H1 (cell line): ENCODE results near the gene NR1H2. TPM values are rescaled to one million over a fixed set of nuclear protein-coding genes. Genes with fewer than 3 reads are reported as not detected.
A peak's percentile ranks its signal among the peaks of the same experiment; 100 is the strongest.

Experiments used
- ATF3 ChIP-seq: IDR thresholded peaks from 2 replicates; pipeline ENCODE4 v1.6.1; 2011; ENCODE audit warnings: low read depth, mild to moderate bottlenecking, low read length; ENCODE audit not compliant: insufficient read depth
- CBX5 ChIP-seq: fragments of 300-800, 300-1000 bp; sonication (generic); IDR thresholded peaks from 2 replicates; pipeline ENCODE4 v1.7.1; 2016; ENCODE audit warnings: antibody characterized with exemption, low read length, low read depth
- CBX8 ChIP-seq: fragments of 300-800, 300-1000 bp; sonication (generic); IDR thresholded peaks from 2 replicates; pipeline ENCODE4 v1.7.1; 2016; ENCODE audit warnings: low read depth, low read length, borderline replicate concordance
- EGR1 ChIP-seq: IDR thresholded peaks from 2 replicates; pipeline ENCODE4 v1.6.1; 2011; ENCODE audit warnings: low read depth, low read length, borderline replicate concordance
- EP300 ChIP-seq, 2 experiments: IDR thresholded peaks; 1 replicate in 1 of 2; 2 replicates in 1 of 2; pipeline ENCODE4 v1.6.1; 2011 to 2012; ENCODE audit warnings: low read depth in 2 of 2, low read length in 2 of 2, mild to moderate bottlenecking in 2 of 2, borderline replicate concordance in 1 of 2, inconsistent platforms in 1 of 2, moderate library complexity in 1 of 2
- EZH2 ChIP-seq: fragments of 200-600 bp; sonication (generic); IDR thresholded peaks from 2 replicates; pipeline ENCODE4 v1.7.1; 2012; ENCODE audit warnings: low read depth, mild to moderate bottlenecking, moderate library complexity, low read length, inconsistent platforms; ENCODE audit not compliant: severe bottlenecking
- GTF2F1 ChIP-seq: IDR thresholded peaks from 2 replicates; pipeline ENCODE4 v1.6.1; 2012; ENCODE audit warnings: low read depth, low read length, improper control_type of control experiment, borderline replicate concordance
- HDAC6 ChIP-seq: IDR thresholded peaks from one replicate; pipeline ENCODE4 v1.7.1; 2012; ENCODE audit warnings: low read depth, mild to moderate bottlenecking, inconsistent platforms, low read length, moderate library complexity
- NANOG ChIP-seq: IDR thresholded peaks from 2 replicates; pipeline ENCODE4 v1.6.1; 2011; ENCODE audit warnings: low read length, low read depth, mild to moderate bottlenecking, inconsistent platforms; ENCODE audit not compliant: insufficient read depth, poor library complexity, severe bottlenecking
- PHF8 ChIP-seq: fragments of 200-600 bp; sonication (generic); conservative IDR thresholded peaks from 2 replicates; pipeline ENCODE4 v1.7.1; 2012; ENCODE audit warnings: low read depth, mild to moderate bottlenecking, inconsistent platforms, low read length, moderate library complexity
- SIN3A ChIP-seq, 2 experiments: IDR thresholded peaks in 1 of 2; conservative IDR thresholded peaks in 1 of 2; 2 replicates each; pipeline ENCODE4 v1.6.1; 2011 to 2012; ENCODE audit warnings: low read length in 2 of 2, improper control_type of control experiment in 1 of 2, low read depth in 1 of 2, mild to moderate bottlenecking in 1 of 2
- SIRT6 ChIP-seq: IDR thresholded peaks from one replicate; pipeline ENCODE4 v1.7.1; 2012; ENCODE audit warnings: low read length, inconsistent platforms
- SP1 ChIP-seq: IDR thresholded peaks from 2 replicates; pipeline ENCODE4 v1.6.1; 2011; ENCODE audit warnings: low read depth, low read length
- SP4 ChIP-seq: IDR thresholded peaks from 2 replicates; pipeline ENCODE4 v1.6.1; 2012; ENCODE audit warnings: low read length, inconsistent platforms
- SUZ12 ChIP-seq: fragments of 200-600 bp; sonication (generic); IDR thresholded peaks from 2 replicates; pipeline ENCODE4 v1.6.1; 2012; ENCODE audit warnings: mild to moderate bottlenecking, inconsistent platforms, low read length, moderate library complexity, mixed read lengths
- TAF1 ChIP-seq: IDR thresholded peaks from 2 replicates; pipeline ENCODE4 v1.6.1; 2011; ENCODE audit warnings: mild to moderate bottlenecking, low read depth, low read length
- TBP ChIP-seq: IDR thresholded peaks from 2 replicates; pipeline ENCODE4 v1.6.1; 2011; ENCODE audit warnings: low read depth, low read length, improper control_type of control experiment
- TEAD4 ChIP-seq: IDR thresholded peaks from 2 replicates; pipeline ENCODE4 v1.6.1; 2012; ENCODE audit warnings: low read depth, low read length, inconsistent platforms, mixed read lengths
- ZNF274 ChIP-seq: IDR thresholded peaks from 2 replicates; pipeline ENCODE4 v1.7.0; 2012; ENCODE audit warnings: low read length, borderline replicate concordance; ENCODE audit errors: extremely low read depth
- polyA plus RNA-seq, 7 experiments: library from polyadenylated mRNA; depleted of rRNA in 3 of 7; stranded (reverse) in 5 of 7; unstranded in 2 of 7; fragments of >200 nt in 5 of 7; fragments of 200-250 nt in 2 of 7; gene quantifications; 1 replicate in 5 of 7; 2 replicates in 1 of 7; 4 replicates in 1 of 7; pipeline versions ENCODE4 v1.2.1 to v1.2.3, GENCODE V29; 2011 to 2013; ENCODE audit warnings: missing spikeins in 2 of 7, mixed read lengths in 2 of 7
- total RNA-seq: library from RNA; stranded (reverse); fragmentation: NEBNext Ultra II Directional; extraction: Animal tissue kit (Norgen Biotek cat#: 25700); gene quantifications from 2 replicates; pipeline ENCODE4 v1.2.1, GENCODE V29; 2021

The NR1H2 gene
- total and polyA plus RNA-seq, 2 of the 8 experiments (the other 6 are each of a cell fraction or from before 2014, with no cell fraction given) = 40.3 to 47.5 TPM

- peak; percentile 76; the same call in 1 of the 2 replicates for TF ChIP-seq TEAD4
- no peak for TF ChIP-seq ZNF274
- TF ChIP-seq EZH2 = peak; percentile 26
- TF ChIP-seq CBX8 = no peak
- no peak for TF ChIP-seq ATF3
- TF ChIP-seq TAF1 = peak; percentile 42; the same call in 1 of the 2 replicates
- TF ChIP-seq EP300 (IDR thresholded peaks at IDR 0.05; ENCODE audit: borderline replicate concordance in 1 of 2, low read depth in 2 of 2, low read length in 2 of 2) = no peak; a peak in 1 of 3 replicates
- no peak for TF ChIP-seq SP4
- no peak for TF ChIP-seq GTF2F1
- 0 out of 4 replicates have a peak, but pooled peaks of 1 of the 2 experiments have one; percentile 63 for TF ChIP-seq SIN3A (conservative IDR thresholded peaks at IDR 0.05 in 1 of 2, IDR thresholded peaks at IDR 0.05 in 1 of 2; ENCODE audit: low read depth in 1 of 2, low read length in 2 of 2)
- no peak for TF ChIP-seq CBX5
- no peak for TF ChIP-seq SUZ12
- no peak for TF ChIP-seq NANOG
- peak; percentile 25; the same call in 1 of the 2 replicates for TF ChIP-seq TBP
- TF ChIP-seq HDAC6 = no peak
- TF ChIP-seq PHF8 = no peak
- peak; percentile 74; the same call in 1 of the 2 replicates for TF ChIP-seq SP1
- TF ChIP-seq SIRT6 = no peak
- TF ChIP-seq EGR1 = no peak
These were observed 7.3 kb upstream of the NR1H2 start (continued) for GRCh38 chr19:50368649-50369570.
